ENCODE data around the gene UNC79. TPM values are rescaled to one million over a fixed set of nuclear protein-coding genes. Genes with fewer than 3 reads are reported as not detected.

Gene UNC79
- total and polyA plus RNA-seq, 2 donors: 0.05 to 0.11 TPM

GRCh38 chr14:93693914-93694313, 263.2 kb downstream of the UNC79 start:
- WGBS: 72% methylated on average over 6 of the region's 6 CpGs
- Histone ChIP-seq H3K27ac (ENCODE audit: low read depth in 1 of 2, low read length in 1 of 2) (no peak overlapping the region), H3K27me3 (ENCODE audit: control insufficient read depth in 2 of 2, insufficient read depth in 1 of 2, low read length in 1 of 2) (no peaks in the 10 kb centered on the region), H3K4me1 (ENCODE audit: control insufficient read depth in 2 of 2, insufficient read depth in 2 of 2, low read length in 2 of 2) (no peaks in the 10 kb centered on the region), H3K36me3 (ENCODE audit: control insufficient read depth in 2 of 2, insufficient read depth in 2 of 2, low read length in 1 of 2) (no peaks in the 10 kb centered on the region), H3K4me3 (ENCODE audit: low read length in 2 of 2) (no peak overlapping the region), H3K9me3 (ENCODE audit: control insufficient read depth in 2 of 2, insufficient read depth in 1 of 2, low read length in 1 of 2) (no peaks in the 10 kb centered on the region)
- DNase-seq (ENCODE audit: low read depth in 6 of 9, low spot score in 9 of 9): no peak

- Histone ChIP-seq H3K4me1 (ENCODE audit: control insufficient read depth in 2 of 2, insufficient read depth in 2 of 2, low read length in 2 of 2) (no peaks in the 10 kb centered on the region), H3K27me3 (ENCODE audit: control insufficient read depth in 2 of 2, insufficient read depth in 1 of 2, low read length in 1 of 2) (no peaks in the 10 kb centered on the region), H3K4me3 (ENCODE audit: low read length in 2 of 2) (no peak overlapping the region), H3K9me3 (ENCODE audit: control insufficient read depth in 2 of 2, insufficient read depth in 1 of 2, low read length in 1 of 2) (no peaks in the 10 kb centered on the region), H3K36me3 (ENCODE audit: control insufficient read depth in 2 of 2, insufficient read depth in 2 of 2, low read length in 1 of 2) (no peaks in the 10 kb centered on the region), H3K27ac (ENCODE audit: low read depth in 1 of 2, low read length in 1 of 2) (no peak overlapping the region)
- no peak for DNase-seq (ENCODE audit: low read depth in 6 of 9, low spot score in 9 of 9)
These were observed 270.2 kb downstream of the UNC79 start for GRCh38 chr14:93700928-93701327.

GRCh38 chr14:93701562-93701961, 270.8 kb downstream of the UNC79 start:
- Histone ChIP-seq H3K36me3 (ENCODE audit: control insufficient read depth in 2 of 2, insufficient read depth in 2 of 2, low read length in 1 of 2) (no peaks in the 10 kb centered on the region), H3K4me1 (ENCODE audit: control insufficient read depth in 2 of 2, insufficient read depth in 2 of 2, low read length in 2 of 2) (no peaks in the 10 kb centered on the region), H3K27me3 (ENCODE audit: control insufficient read depth in 2 of 2, insufficient read depth in 1 of 2, low read length in 1 of 2) (no peaks in the 10 kb centered on the region), H3K27ac (ENCODE audit: low read depth in 1 of 2, low read length in 1 of 2) (no peak overlapping the region), H3K9me3 (ENCODE audit: control insufficient read depth in 2 of 2, insufficient read depth in 1 of 2, low read length in 1 of 2) (no peaks in the 10 kb centered on the region), H3K4me3 (ENCODE audit: low read length in 2 of 2) (no peak overlapping the region)
- WGBS: 94% methylated on average over 2 of the region's 2 CpGs
- no peak for DNase-seq (ENCODE audit: low read depth in 6 of 9, low spot score in 9 of 9)

GRCh38 chr14:93702946-93703345, 272.2 kb downstream of the UNC79 start:
- no peaks in the 10 kb centered on the region for H3K9me3 ChIP-seq (ENCODE audit: control insufficient read depth in 2 of 2, insufficient read depth in 1 of 2, low read length in 1 of 2)

GRCh38 chr14:93703941-93704340, 273.2 kb downstream of the UNC79 start:
- no peak for DNase-seq (ENCODE audit: low read depth in 6 of 9, low spot score in 9 of 9)
- H3K4me3 ChIP-seq (ENCODE audit: low read length in 2 of 2): no peak overlapping the region
- no peaks in the 10 kb centered on the region for H3K36me3 ChIP-seq (ENCODE audit: control insufficient read depth in 2 of 2, insufficient read depth in 2 of 2, low read length in 1 of 2)
- 91% methylated on average over 6 of the region's 6 CpGs for WGBS
- no peak overlapping the region for H3K27ac ChIP-seq (ENCODE audit: low read depth in 1 of 2, low read length in 1 of 2)
- no peaks in the 10 kb centered on the region for H3K27me3 ChIP-seq (ENCODE audit: control insufficient read depth in 2 of 2, insufficient read depth in 1 of 2, low read length in 1 of 2)
- no peaks in the 10 kb centered on the region for H3K9me3 ChIP-seq (ENCODE audit: control insufficient read depth in 2 of 2, insufficient read depth in 1 of 2, low read length in 1 of 2)
- H3K4me1 ChIP-seq (ENCODE audit: control insufficient read depth in 2 of 2, insufficient read depth in 2 of 2, low read length in 2 of 2): no peaks in the 10 kb centered on the region

More at GRCh38 chr14:93702946-93703345, 272.2 kb downstream of the UNC79 start:
- 90% methylated on average over 6 of the region's 6 CpGs for WGBS
- H3K27me3 ChIP-seq (ENCODE audit: control insufficient read depth in 2 of 2, insufficient read depth in 1 of 2, low read length in 1 of 2): no peaks in the 10 kb centered on the region
- no peak for DNase-seq (ENCODE audit: low read depth in 6 of 9, low spot score in 9 of 9)
- H3K4me3 ChIP-seq (ENCODE audit: low read length in 2 of 2): no peak overlapping the region
- no peaks in the 10 kb centered on the region for H3K4me1 ChIP-seq (ENCODE audit: control insufficient read depth in 2 of 2, insufficient read depth in 2 of 2, low read length in 2 of 2)
- H3K36me3 ChIP-seq (ENCODE audit: control insufficient read depth in 2 of 2, insufficient read depth in 2 of 2, low read length in 1 of 2): no peaks in the 10 kb centered on the region
- H3K27ac ChIP-seq (ENCODE audit: low read depth in 1 of 2, low read length in 1 of 2): no peak overlapping the region

- WGBS: 90% methylated on average over 15 of the region's 15 CpGs
- no peaks in the 10 kb centered on the region for H3K9me3 ChIP-seq (ENCODE audit: control insufficient read depth in 2 of 2, insufficient read depth in 1 of 2, low read length in 1 of 2)
- no peak overlapping the region for H3K4me3 ChIP-seq (ENCODE audit: low read length in 2 of 2)
- no peak for DNase-seq (ENCODE audit: low read depth in 6 of 9, low spot score in 9 of 9)
- no peaks in the 10 kb centered on the region for H3K27me3 ChIP-seq (ENCODE audit: control insufficient read depth in 2 of 2, insufficient read depth in 1 of 2, low read length in 1 of 2)
- H3K36me3 ChIP-seq (ENCODE audit: control insufficient read depth in 2 of 2, insufficient read depth in 2 of 2, low read length in 1 of 2): no peaks in the 10 kb centered on the region
- no peaks in the 10 kb centered on the region for H3K4me1 ChIP-seq (ENCODE audit: control insufficient read depth in 2 of 2, insufficient read depth in 2 of 2, low read length in 2 of 2)
- H3K27ac ChIP-seq (ENCODE audit: low read depth in 1 of 2, low read length in 1 of 2): no peak overlapping the region
These were observed 274.9 kb downstream of the UNC79 start for GRCh38 chr14:93705513-93706156.

- no peak overlapping the region for H3K4me3 ChIP-seq (ENCODE audit: low read length in 2 of 2)
- H3K9me3 ChIP-seq (ENCODE audit: control insufficient read depth in 2 of 2, insufficient read depth in 1 of 2, low read length in 1 of 2): no peaks in the 10 kb centered on the region
- WGBS: 93% methylated on average over 21 of the region's 21 CpGs
- no peak for DNase-seq (ENCODE audit: low read depth in 6 of 9, low spot score in 9 of 9)
- no peaks in the 10 kb centered on the region for H3K36me3 ChIP-seq (ENCODE audit: control insufficient read depth in 2 of 2, insufficient read depth in 2 of 2, low read length in 1 of 2)
- no peak overlapping the region for H3K27ac ChIP-seq (ENCODE audit: low read depth in 1 of 2, low read length in 1 of 2)
- H3K4me1 ChIP-seq (ENCODE audit: control insufficient read depth in 2 of 2, insufficient read depth in 2 of 2, low read length in 2 of 2): no peaks in the 10 kb centered on the region
- no peaks in the 10 kb centered on the region for H3K27me3 ChIP-seq (ENCODE audit: control insufficient read depth in 2 of 2, insufficient read depth in 1 of 2, low read length in 1 of 2)
These were observed 275.7 kb downstream of the UNC79 start for GRCh38 chr14:93706360-93706955.

GRCh38 chr14:93707475-93707874, 276.7 kb downstream of the UNC79 start:
- no peaks in the 10 kb centered on the region for H3K4me1 ChIP-seq (ENCODE audit: control insufficient read depth in 2 of 2, insufficient read depth in 2 of 2, low read length in 2 of 2)
- H3K27me3 ChIP-seq (ENCODE audit: control insufficient read depth in 2 of 2, insufficient read depth in 1 of 2, low read length in 1 of 2): no peaks in the 10 kb centered on the region
- H3K27ac ChIP-seq (ENCODE audit: low read depth in 1 of 2, low read length in 1 of 2): no peak overlapping the region
- no peaks in the 10 kb centered on the region for H3K9me3 ChIP-seq (ENCODE audit: control insufficient read depth in 2 of 2, insufficient read depth in 1 of 2, low read length in 1 of 2)
- DNase-seq (ENCODE audit: low read depth in 6 of 9, low spot score in 9 of 9): no peak
- H3K4me3 ChIP-seq (ENCODE audit: low read length in 2 of 2): no peak overlapping the region
- 87% methylated on average over 3 of the region's 3 CpGs for WGBS
- no peaks in the 10 kb centered on the region for H3K36me3 ChIP-seq (ENCODE audit: control insufficient read depth in 2 of 2, insufficient read depth in 2 of 2, low read length in 1 of 2)

GRCh38 chr14:93708311-93708734, 277.6 kb downstream of the UNC79 start:
- no peak overlapping the region for H3K27ac ChIP-seq (ENCODE audit: low read depth in 1 of 2, low read length in 1 of 2)

More at GRCh38 chr14:93708311-93708734, 277.6 kb downstream of the UNC79 start:
- WGBS: 88% methylated on average over 6 of the region's 6 CpGs
- H3K4me1 ChIP-seq (ENCODE audit: control insufficient read depth in 2 of 2, insufficient read depth in 2 of 2, low read length in 2 of 2): no peaks in the 10 kb centered on the region
- H3K36me3 ChIP-seq (ENCODE audit: control insufficient read depth in 2 of 2, insufficient read depth in 2 of 2, low read length in 1 of 2): no peaks in the 10 kb centered on the region
- no peaks in the 10 kb centered on the region for H3K27me3 ChIP-seq (ENCODE audit: control insufficient read depth in 2 of 2, insufficient read depth in 1 of 2, low read length in 1 of 2)
- H3K4me3 ChIP-seq (ENCODE audit: low read length in 2 of 2): no peak overlapping the region
- DNase-seq (ENCODE audit: low read depth in 6 of 9, low spot score in 9 of 9): no peak
- H3K9me3 ChIP-seq (ENCODE audit: control insufficient read depth in 2 of 2, insufficient read depth in 1 of 2, low read length in 1 of 2): no peaks in the 10 kb centered on the region

Measured in thymus (tissue), 11 donors.